GM10248 (cell line): ENCODE data around the gene SHF.

Experiments used
- CTCF ChIA-PET: fragments of 300-600 bp; sonication (Branson Sonifier 250); formaldehyde crosslinking; extraction: SDS; loops from one replicate; lab custom pipeline; 2021; ENCODE audit warnings: antibody characterized with exemption; lab: Yijun Ruan, JAX
- POLR2A ChIA-PET: fragments of 350-650 bp; sonication (Branson Sonifier 250); formaldehyde crosslinking; extraction: SDS; loops from one replicate; lab custom pipeline; 2020; ENCODE audit warnings: antibody characterized with exemption; lab: Yijun Ruan, JAX
- DNase-seq: peaks from one replicate; pipeline ENCODE4 v3.0.0; 2012; ENCODE audit errors: extremely low spot score
- CTCF ChIP-seq: IDR thresholded peaks from 2 replicates; pipeline ENCODE4 v1.5.1; 2012; ENCODE audit warnings: mild to moderate bottlenecking, low read depth; ENCODE audit errors: extremely low read depth, missing control alignments, control extremely low read depth

The SHF gene

GRCh38 chr15:45143946-45144345, 43.8 kb downstream of the SHF start:
- ChIA-PET CTCF (interaction anchor here (1.0 to 1.8 kb wide), 4 partner anchors 12 to 26 kb away, joined by 3 to 9 read pairs (median 6); no protein-coding TSS in a partner anchor), POLR2A (no interaction called here)
- TF ChIP-seq CTCF: no peak
- DNase-seq: no peak

GRCh38 chr15:45143056-45143455, 44.7 kb downstream of the SHF start:
- ChIA-PET POLR2A (interaction anchor here (0.9 kb wide), 1 partner anchor 249 kb away, joined by 3 read pairs; no protein-coding TSS in a partner anchor), CTCF (interaction anchor here (1.0 to 3.0 kb wide), 5 partner anchors 8 to 25 kb away, joined by 3 to 9 read pairs (median 8); no protein-coding TSS in a partner anchor)
- TF ChIP-seq CTCF: no peak
- DNase-seq: no peak

- no peak for TF ChIP-seq CTCF
- ChIA-PET CTCF (interaction anchor here (0.9 to 3.0 kb wide), 4 partner anchors 15 to 60 kb away, joined by 3 to 9 read pairs (median 5); no protein-coding TSS in a partner anchor), POLR2A (no interaction called here)
- DNase-seq: no peak
Observed at GRCh38 chr15:45141386-45141785, 46.4 kb downstream of the SHF start.

- no peak for DNase-seq
- ChIA-PET CTCF (interaction anchor here (1.0 to 3.0 kb wide), 4 partner anchors 9 to 23 kb away, joined by 3 to 9 read pairs (median 6); no protein-coding TSS in a partner anchor), POLR2A (no interaction called here)
- no peak for TF ChIP-seq CTCF
Observed at GRCh38 chr15:45140557-45141250, 47.1 kb downstream of the SHF start.

- no peak for TF ChIP-seq CTCF
- ChIA-PET CTCF (interaction anchor here (1.0 to 2.0 kb wide), 2 partner anchors 10 to 21 kb away, joined by 3 to 5 read pairs; no protein-coding TSS in a partner anchor), POLR2A (no interaction called here)
- no peak for DNase-seq
Observed at GRCh38 chr15:45139770-45140169, 48.0 kb downstream of the SHF start.

GRCh38 chr15:45138814-45139765, 48.7 kb downstream of the SHF start:
- TF ChIP-seq CTCF: no peak
- DNase-seq: no peak
- POLR2A ChIA-PET: no interaction called here
- CTCF ChIA-PET: interaction anchor here (0.9 to 2.6 kb wide), 4 partner anchors 11 to 21 kb away, joined by 3 to 16 read pairs (median 6); no protein-coding TSS in a partner anchor
